22Rv1 (cell line): Measurements from ENCODE around the gene STK16.

Experiments
- ZFX ChIP-seq: fragments of 450-650 bp; IDR thresholded peaks from 2 replicates; pipeline ENCODE4 v1.6.1; 2017; ENCODE audit warnings: antibody characterized with exemption, borderline replicate concordance
- TF ChIP-seq, protein P1 (sequence below): fragments of 450-650 bp; IDR thresholded peaks from 2 replicates; pipeline ENCODE4 v1.5.1; 2017; ENCODE audit warnings: mild to moderate bottlenecking

- TF ChIP-seq, protein P1, sequence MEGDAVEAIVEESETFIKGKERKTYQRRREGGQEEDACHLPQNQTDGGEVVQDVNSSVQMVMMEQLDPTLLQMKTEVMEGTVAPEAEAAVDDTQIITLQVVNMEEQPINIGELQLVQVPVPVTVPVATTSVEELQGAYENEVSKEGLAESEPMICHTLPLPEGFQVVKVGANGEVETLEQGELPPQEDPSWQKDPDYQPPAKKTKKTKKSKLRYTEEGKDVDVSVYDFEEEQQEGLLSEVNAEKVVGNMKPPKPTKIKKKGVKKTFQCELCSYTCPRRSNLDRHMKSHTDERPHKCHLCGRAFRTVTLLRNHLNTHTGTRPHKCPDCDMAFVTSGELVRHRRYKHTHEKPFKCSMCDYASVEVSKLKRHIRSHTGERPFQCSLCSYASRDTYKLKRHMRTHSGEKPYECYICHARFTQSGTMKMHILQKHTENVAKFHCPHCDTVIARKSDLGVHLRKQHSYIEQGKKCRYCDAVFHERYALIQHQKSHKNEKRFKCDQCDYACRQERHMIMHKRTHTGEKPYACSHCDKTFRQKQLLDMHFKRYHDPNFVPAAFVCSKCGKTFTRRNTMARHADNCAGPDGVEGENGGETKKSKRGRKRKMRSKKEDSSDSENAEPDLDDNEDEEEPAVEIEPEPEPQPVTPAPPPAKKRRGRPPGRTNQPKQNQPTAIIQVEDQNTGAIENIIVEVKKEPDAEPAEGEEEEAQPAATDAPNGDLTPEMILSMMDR: no peak
- no peak for TF ChIP-seq ZFX
These were observed 29.2 kb downstream of the STK16 start for GRCh38 chr2:219274361-219274921.
